Parietal lobe (tissue), 1 donor: Measurements from ENCODE around the gene PHF24. TPM values are rescaled to one million over a fixed set of nuclear protein-coding genes. Genes with fewer than 3 reads are reported as not detected.

Source experiments
- total RNA-seq: library from RNA; depleted of rRNA; stranded (reverse); fragments of >200 nt; gene quantifications from one replicate; pipeline ENCODE4 v1.2.3, GENCODE V29; 2014

Gene PHF24
- 40.1 TPM for total RNA-seq

GRCh38 chr9:34957492-34958410 is at the start of gene PHF24:
Gene PHF24 (plus strand): TSS chr9:34958285. CDS start chr9:34971299, 13,014 bp downstream.

DNA sequence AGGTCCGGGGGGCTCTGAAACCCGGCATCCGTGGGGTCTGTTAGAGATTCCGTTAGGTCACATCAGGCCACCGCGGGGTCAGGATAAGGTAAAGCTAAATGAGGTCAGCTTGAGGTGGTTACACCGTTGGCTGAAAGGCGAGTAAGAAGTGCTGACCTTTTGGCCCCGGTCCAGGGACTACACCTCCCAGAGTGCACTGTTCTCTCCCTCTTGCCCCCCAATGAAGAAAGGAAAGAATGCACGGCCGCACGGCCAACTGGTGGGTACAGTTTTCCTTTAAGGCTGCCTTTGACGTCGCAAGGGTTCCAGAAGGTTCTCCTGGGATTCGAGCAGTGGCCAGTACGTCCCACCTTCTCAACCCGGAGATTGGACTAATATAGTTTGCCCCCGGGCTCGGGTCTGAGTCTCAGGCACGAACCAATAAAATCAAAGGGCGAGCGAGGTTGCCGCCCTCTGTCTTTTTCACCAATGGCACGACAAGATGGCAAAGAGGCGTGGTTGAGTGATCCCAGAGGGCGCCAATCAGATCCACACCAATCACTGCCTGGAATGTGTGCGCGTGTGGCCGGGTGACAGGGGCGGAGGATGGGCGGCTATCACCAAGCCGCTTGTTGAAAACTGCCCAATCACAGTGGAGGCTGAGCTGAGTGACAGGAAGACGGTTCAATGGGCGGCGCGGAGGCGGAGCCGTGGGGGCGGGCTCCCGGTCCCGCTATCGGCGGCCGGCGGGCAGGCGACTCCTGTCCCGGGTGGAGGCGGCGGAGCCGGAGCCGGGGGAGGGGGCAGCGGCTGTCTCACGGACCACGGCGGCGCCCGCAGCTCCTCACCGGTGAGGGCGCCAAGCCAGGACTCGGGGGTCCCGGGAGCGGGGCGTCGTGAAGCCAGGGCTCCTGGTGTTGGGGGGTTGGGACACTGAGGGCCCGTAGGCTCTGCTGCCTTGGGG is 31.2 kb downstream of the PHF24 start, which contains the start of gene DNAJB5:
DNAJB5 (plus strand) TSS at position 743 of the 943 bp plus-strand sequence. CDS start 886 bp downstream, outside the sequence.

Other genes starting within 250 kb of the PHF24 start
- not detected for gene CCL21, start 248.1 kb upstream of the PHF24 start, total RNA-seq
- 47.9 TPM for gene DNAJB5, start 31.5 kb downstream of the PHF24 start, total RNA-seq
- 225 TPM for gene VCP, start 114.3 kb downstream of the PHF24 start, total RNA-seq
- gene FANCG, start 121.7 kb downstream of the PHF24 start, total RNA-seq, result 39.4 TPM
- 16.0 TPM for gene PIGO, start 138.3 kb downstream of the PHF24 start, total RNA-seq
- gene STOML2, start 144.8 kb downstream of the PHF24 start, total RNA-seq, result 38.5 TPM
- gene ATOSB, start 157.6 kb downstream of the PHF24 start, total RNA-seq, result 17.5 TPM
- gene UNC13B, start 203.7 kb downstream of the PHF24 start, total RNA-seq, result 31.9 TPM